Astrocyte (in vitro differentiated cells and primary cell): ENCODE data around the gene RTKN. TPM values are rescaled to one million over a fixed set of nuclear protein-coding genes. Genes with fewer than 3 reads are reported as not detected.

Source experiments
- DNase-seq: peaks from one replicate; pipeline ENCODE4 v3.0.0-alpha.2; 2010; ENCODE audit warnings: low read depth
- FAIRE-seq: peaks from 2 replicates; lab custom pipeline; 2011; peaks lifted over from hg19 to GRCh38; lab: Jason Lieb, UNC
- H2AFZ ChIP-seq: 2 replicates; pipeline ENCODE4 v1.6.0; 2012; ENCODE audit warnings: low read depth, low read length, inconsistent platforms
- H3K27ac ChIP-seq: 2 replicates; pipeline ENCODE4 v1.5.1; 2011; ENCODE audit warnings: low read depth, low read length, inconsistent platforms
- H3K27me3 ChIP-seq: 2 replicates; pipeline ENCODE4 v1.6.0; 2011; ENCODE audit warnings: low read length, inconsistent platforms; ENCODE audit not compliant: insufficient read depth
- H3K36me3 ChIP-seq: 2 replicates; pipeline ENCODE4 v1.5.1; 2011; ENCODE audit warnings: low read length, inconsistent platforms; ENCODE audit not compliant: insufficient read depth
- H3K4me1 ChIP-seq: 2 replicates; pipeline ENCODE4 v1.5.1; 2011; ENCODE audit warnings: low read length, inconsistent platforms; ENCODE audit not compliant: insufficient read depth
- H3K4me2 ChIP-seq: 2 replicates; pipeline ENCODE4 v1.6.0; 2012; ENCODE audit warnings: low read length, inconsistent platforms
- H3K4me3 ChIP-seq: 2 replicates; pipeline ENCODE4 v1.5.1; 2011; ENCODE audit warnings: low read depth, mild to moderate bottlenecking, low read length, inconsistent platforms; ENCODE audit not compliant: insufficient read depth
- H3K79me2 ChIP-seq: 2 replicates; pipeline ENCODE4 v1.6.0; 2012; ENCODE audit warnings: mild to moderate bottlenecking, low read length, inconsistent platforms; ENCODE audit not compliant: insufficient read depth
- H3K9ac ChIP-seq: 2 replicates; pipeline ENCODE4 v1.6.0; 2012; ENCODE audit warnings: mild to moderate bottlenecking, low read length, inconsistent platforms
- H3K9me3 ChIP-seq: 2 replicates; pipeline ENCODE4 v1.5.1; 2012; ENCODE audit warnings: low read depth, mild to moderate bottlenecking, low read length, inconsistent platforms; ENCODE audit not compliant: insufficient read depth
- H4K20me1 ChIP-seq: 2 replicates; pipeline ENCODE4 v1.6.0; 2012; ENCODE audit warnings: low read length, inconsistent platforms; ENCODE audit not compliant: insufficient read depth
- H3K27ac Mint-ChIP-seq: one replicate; pipeline ENCODE4 v1.8.0; 2021; ENCODE audit warnings: mild to moderate bottlenecking, mixed read lengths; ENCODE audit not compliant: unreplicated experiment
- H3K27me3 Mint-ChIP-seq: one replicate; pipeline ENCODE4 v1.8.0; 2021; ENCODE audit warnings: low read depth, mixed read lengths; ENCODE audit not compliant: unreplicated experiment
- H3K36me3 Mint-ChIP-seq: one replicate; pipeline ENCODE4 v1.8.0; 2021; ENCODE audit warnings: low read depth, mixed read lengths; ENCODE audit not compliant: unreplicated experiment
- H3K4me1 Mint-ChIP-seq: one replicate; pipeline ENCODE4 v1.8.0; 2021; ENCODE audit warnings: low read depth, mixed read lengths; ENCODE audit not compliant: unreplicated experiment
- H3K4me3 Mint-ChIP-seq: one replicate; pipeline ENCODE4 v1.8.0; 2021; ENCODE audit warnings: mild to moderate bottlenecking, moderate library complexity, mixed read lengths; ENCODE audit not compliant: unreplicated experiment
- H3K9me3 Mint-ChIP-seq: one replicate; pipeline ENCODE4 v1.8.0; 2021; ENCODE audit warnings: mild to moderate bottlenecking, mixed read lengths; ENCODE audit not compliant: unreplicated experiment
- CTCF ChIP-seq: IDR thresholded peaks from 2 replicates; pipeline ENCODE4 v1.5.1; 2011; ENCODE audit warnings: low read depth, mild to moderate bottlenecking, inconsistent platforms, low read length, moderate library complexity; ENCODE audit not compliant: insufficient read depth
- EZH2 ChIP-seq: IDR thresholded peaks from 2 replicates; pipeline ENCODE4 v1.6.1; 2012; ENCODE audit warnings: mild to moderate bottlenecking, low read length, inconsistent platforms; ENCODE audit not compliant: insufficient read depth
- total RNA-seq: library from RNA; stranded (reverse); gene quantifications from 2 replicates; pipeline ENCODE4 v1.2.1, GENCODE V29; 2021

The RTKN gene
- total RNA-seq, 1 donor from 2014 or later = 41.6 TPM

DNA sequence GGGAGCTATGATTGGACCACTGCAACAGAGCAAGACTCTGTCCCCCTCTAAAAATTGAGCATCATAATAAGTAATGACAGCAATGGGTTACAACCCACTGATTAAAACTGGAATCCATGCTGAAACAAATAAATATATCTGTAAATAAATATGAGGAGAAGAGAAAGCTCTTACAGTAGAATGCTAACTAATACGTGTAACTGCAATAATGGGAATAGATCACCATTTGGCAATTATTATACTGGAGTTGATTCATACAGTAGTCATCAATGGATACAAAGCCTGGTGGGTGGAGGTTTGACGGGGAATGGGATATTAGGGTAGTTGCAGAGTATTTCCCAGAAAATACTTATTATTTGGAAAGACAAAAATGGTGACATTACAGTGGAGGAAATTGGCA lies 7.0 kb upstream of the RTKN start:
- Histone ChIP-seq H3K36me3 (no peaks in the 10 kb centered on the region), H3K79me2 (no peaks in the 10 kb centered on the region), H3K4me3 (no peak overlapping the region), H2AFZ (no peak overlapping the region), H3K4me1 (peaks cover 12% of the 10 kb centered on the region), H3K27me3 (peaks cover 3% of the 10 kb centered on the region), H3K9me3 (no peaks in the 10 kb centered on the region), H4K20me1 (no peaks in the 10 kb centered on the region), H3K27ac (no peak overlapping the region), H3K4me2 (no peak overlapping the region), H3K9ac (no peak overlapping the region)
- H3K27ac Mint-ChIP-seq = no peak overlapping the region
- peaks cover 12% of the 10 kb centered on the region for H3K4me1 Mint-ChIP-seq
- DNase-seq = no peak
- no peaks in the 10 kb centered on the region for H3K9me3 Mint-ChIP-seq
- TF ChIP-seq CTCF = no peak
- no peak for TF ChIP-seq EZH2
- peaks cover 4% of the 10 kb centered on the region for H3K27me3 Mint-ChIP-seq
- no peak for FAIRE-seq
- H3K4me3 Mint-ChIP-seq = no peak overlapping the region
- H3K36me3 Mint-ChIP-seq = no peaks in the 10 kb centered on the region

DNA sequence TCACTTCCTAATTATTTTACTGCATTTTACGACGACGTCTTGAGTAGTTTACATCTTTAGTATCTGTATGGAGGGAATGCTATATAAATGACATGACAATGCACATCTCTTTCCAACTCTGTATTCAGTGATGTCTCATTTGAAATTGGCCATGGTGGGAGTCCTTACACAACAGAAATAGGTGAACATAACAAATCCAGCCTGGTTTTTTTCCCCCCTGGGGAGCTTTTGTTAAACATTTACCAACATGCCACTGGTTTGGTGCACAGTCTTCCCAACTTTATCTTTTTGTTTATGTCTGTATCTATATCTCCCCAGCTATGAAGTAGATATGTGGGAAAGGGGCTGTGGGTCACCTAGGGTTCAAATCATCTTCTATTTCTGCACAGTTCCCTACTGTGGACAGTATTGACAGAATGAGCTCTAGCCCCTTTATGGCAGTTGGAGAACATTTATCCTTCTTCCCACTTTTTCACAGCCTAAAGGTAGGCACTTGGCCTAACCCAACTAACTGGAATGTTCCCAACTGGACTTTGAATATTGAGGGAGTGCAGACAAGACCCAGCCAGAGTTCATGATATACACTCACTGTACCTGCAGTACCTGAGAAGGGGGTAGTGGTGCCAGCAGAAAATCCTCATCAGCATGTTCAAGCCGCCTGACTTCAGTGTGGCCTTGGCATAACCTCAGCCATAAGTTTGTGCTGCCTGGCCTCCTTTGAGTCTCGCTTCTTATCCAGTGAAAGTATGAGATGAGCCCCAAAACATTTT lies 5.7 kb upstream of the RTKN start:
- Histone ChIP-seq H2AFZ (no peak overlapping the region), H3K4me3 (no peak overlapping the region), H3K9me3 (no peaks in the 10 kb centered on the region), H3K4me1 (peaks cover 14% of the 10 kb centered on the region), H3K27me3 (peaks cover 3% of the 10 kb centered on the region), H3K4me2 (no peak overlapping the region), H3K79me2 (no peaks in the 10 kb centered on the region), H4K20me1 (no peaks in the 10 kb centered on the region), H3K36me3 (no peaks in the 10 kb centered on the region), H3K9ac (no peak overlapping the region), H3K27ac (no peak overlapping the region)
- Mint-ChIP-seq H3K27ac (no peak overlapping the region), H3K27me3 (no peaks in the 10 kb centered on the region), H3K36me3 (no peaks in the 10 kb centered on the region), H3K4me3 (no peak overlapping the region), H3K4me1 (peaks cover 12% of the 10 kb centered on the region), H3K9me3 (no peaks in the 10 kb centered on the region)
- no peak for FAIRE-seq
- TF ChIP-seq CTCF = no peak
- no peak for TF ChIP-seq EZH2
- DNase-seq = no peak
